Mucosa of descending colon (tissue), 3 donors: ENCODE data around the gene GPS1. TPM values are rescaled to one million over a fixed set of nuclear protein-coding genes. Genes with fewer than 3 reads are reported as not detected.

Source experiments
- ATAC-seq: fragments of 200-7000 bp; cut with Tn5 transposase; one replicate; pipeline ENCODE4 v1.9.1; 2020; ENCODE audit warnings: mild to moderate bottlenecking, moderate library complexity
- DNase-seq, 3 donors: peaks; one replicate each; pipeline ENCODE4 v3.0.0-alpha.2; 2020
- H3K36me3 ChIP-seq: fragments of 200-600 bp; one replicate; pipeline ENCODE4 v1.8.0; 2021; ENCODE audit warnings: low read depth, mild to moderate bottlenecking
- H3K4me1 ChIP-seq: fragments of 200-600 bp; one replicate; pipeline ENCODE4 v1.8.0; 2021; ENCODE audit warnings: low read depth, mild to moderate bottlenecking
- H3K4me3 ChIP-seq: fragments of 200-600 bp; one replicate; pipeline ENCODE4 v1.8.0; 2021; ENCODE audit warnings: mild to moderate bottlenecking
- H3K9me3 ChIP-seq: fragments of 200-600 bp; one replicate; pipeline ENCODE4 v1.8.0; 2021; ENCODE audit warnings: mild to moderate bottlenecking
- CTCF ChIP-seq: fragments of 200-600 bp; IDR thresholded peaks from one replicate; pipeline ENCODE4 v1.8.0; 2022; ENCODE audit warnings: antibody characterized with exemption, mild to moderate bottlenecking
- intact Hi-C, 2 donors: fragments of 100-400 bp; cut with DNase I in 1 of 2; cut with micrococcal nuclease in 1 of 2; formaldehyde crosslinking; loops; one replicate each; pipeline versions ENCODE4 v1.11.0 to v1.11.1; 2022; cut with DNase I, micrococcal nuclease
- total RNA-seq, 3 donors: library from RNA; stranded (reverse); fragmentation: NEBNext Ultra II Directional in 2 of 3; extraction: Animal tissue kit (Norgen Biotek cat#: 25700) in 2 of 3; gene quantifications; one replicate each; pipeline versions ENCODE4 v1.2.1 to v1.2.4, GENCODE V29; 2021 to 2023
- donor health status: DM: no; HTN: no; CAD: no; lungs with moderate emphysema.
- donor health status: DM: no; HTN: no; CAD: no.
- donor health status: DM: no; HTN: yes; CAD: no.

The GPS1 gene
- total RNA-seq, 3 donors from 2014 or later = 73.6 to 81.6 (median 80.4) TPM

GRCh38 chr17:82105882-82106687 lies 54.4 kb downstream of the GPS1 start:
- DNase-seq (peak; percentile 71 to 87 (median 84)), ATAC-seq (peak; percentile 87)
- TF ChIP-seq CTCF = no peak

GRCh38 chr17:82106688-82107305 lies 55.1 kb downstream of the GPS1 start:
- intact Hi-C loops = no loop called here
- ATAC-seq (peak; percentile 1), DNase-seq (peak in 1 of 3 donors; percentile 52)
- no peak overlapping the region for H3K4me3 ChIP-seq
- TF ChIP-seq CTCF = no peak
- H3K4me1 ChIP-seq = peaks cover 24% of the 10 kb centered on the region
- H3K36me3 ChIP-seq = no peaks in the 10 kb centered on the region
- H3K9me3 ChIP-seq = no peaks in the 10 kb centered on the region

More at GRCh38 chr17:82105882-82106687, 54.4 kb downstream of the GPS1 start:
- Histone ChIP-seq H3K9me3 (no peaks in the 10 kb centered on the region), H3K4me3 (no peak overlapping the region), H3K36me3 (no peaks in the 10 kb centered on the region), H3K4me1 (peaks cover 29% of the 10 kb centered on the region)
- intact Hi-C loops = no loop called here

Other genes starting within 250 kb of the GPS1 start
- gene GCGR, start 247.7 kb upstream of the GPS1 start, total RNA-seq = under 1 TPM; 0.22 to 0.98 (median 0.43) TPM
- 10 to 100 TPM; 21.2 to 80.2 (median 38.7) TPM for gene MCRIP1, start 218.6 kb upstream of the GPS1 start, total RNA-seq
- gene PPP1R27, start 216.8 kb upstream of the GPS1 start, total RNA-seq = under 1 TPM in 2 of 3 donors, not detected in 1; 0.52 to 0.84 TPM
- 100 to 1,000 TPM; 354 to 727 (median 491) TPM for gene P4HB, start 191.4 kb upstream of the GPS1 start, total RNA-seq
- 100 to 1,000 TPM; 326 to 473 (median 442) TPM for gene ARHGDIA, start 180.6 kb upstream of the GPS1 start, total RNA-seq
- 10 to 100 TPM; 38.1 to 88.7 (median 43.3) TPM for gene ALYREF, start 160.3 kb upstream of the GPS1 start, total RNA-seq
- gene ANAPC11, start 160.2 kb upstream of the GPS1 start, total RNA-seq = 10 to 100 TPM; 78.2 to 97.1 (median 81.3) TPM
- gene NPB, start 149.7 kb upstream of the GPS1 start, total RNA-seq = under 1 TPM; 0.12 to 0.51 (median 0.26) TPM
- 10 to 100 TPM; 36.0 to 59.4 (median 58.3) TPM for gene PCYT2, start 140.5 kb upstream of the GPS1 start, total RNA-seq
- gene SIRT7, start 133.7 kb upstream of the GPS1 start, total RNA-seq = 10 to 100 TPM; 50.1 to 83.5 (median 73.7) TPM
- gene MAFG, start 124.2 kb upstream of the GPS1 start, total RNA-seq = 10 to 100 TPM; 17.4 to 34.0 (median 21.1) TPM
- 10 to 100 TPM; 14.7 to 35.0 (median 28.2) TPM for gene PYCR1, start 114.6 kb upstream of the GPS1 start, total RNA-seq
- under 1 TPM in 1 of 3 donors, not detected in 2; 0.13 TPM for gene MYADML2, start 104.7 kb upstream of the GPS1 start, total RNA-seq
- gene NOTUM, start 90.7 kb upstream of the GPS1 start, total RNA-seq = under 1 TPM in 1 of 3 donors, not detected in 2; 0.13 TPM
- gene ASPSCR1, start 74.3 kb upstream of the GPS1 start, total RNA-seq = 10 to 100 TPM; 33.1 to 35.2 (median 34.5) TPM
- 100 to 1,000 TPM in 1 of 3 donors, 10 to 100 TPM in 2; 76.3 to 114 (median 81.3) TPM for gene CENPX, start 29.0 kb upstream of the GPS1 start, total RNA-seq
- gene LRRC45, start 28.6 kb upstream of the GPS1 start, total RNA-seq = 10 to 100 TPM; 18.9 to 20.0 (median 19.8) TPM
- gene RAC3, start 20.2 kb upstream of the GPS1 start, total RNA-seq = 1 to 10 TPM; 3.4 to 6.2 (median 4.2) TPM
- gene DCXR, start 14.2 kb upstream of the GPS1 start, total RNA-seq = 100 to 1,000 TPM in 2 of 3 donors, 10 to 100 TPM in 1; 84.9 to 151 (median 124) TPM
- 10 to 100 TPM; 30.7 to 37.9 (median 30.9) TPM for gene RFNG, start 87 bp upstream of the GPS1 start, total RNA-seq
- 100 to 1,000 TPM in 2 of 3 donors, 10 to 100 TPM in 1; 99.8 to 143 (median 138) TPM for gene DUS1L, start 13.9 kb downstream of the GPS1 start, total RNA-seq
- gene FASN, start 46.3 kb downstream of the GPS1 start, total RNA-seq = 100 to 1,000 TPM in 2 of 3 donors, 10 to 100 TPM in 1; 87.2 to 115 (median 102) TPM
- 10 to 100 TPM; 41.3 to 46.3 (median 45.4) TPM for gene CCDC57, start 160.9 kb downstream of the GPS1 start, total RNA-seq
- 100 to 1,000 TPM in 2 of 3 donors, 10 to 100 TPM in 1; 41.0 to 150 (median 104) TPM for gene SLC16A3, start 177.1 kb downstream of the GPS1 start, total RNA-seq
- 100 to 1,000 TPM; 177 to 221 (median 189) TPM for gene CSNK1D, start 221.8 kb downstream of the GPS1 start, total RNA-seq